ENCODE measurements around the gene TCF7. TPM values are rescaled to one million over a fixed set of nuclear protein-coding genes. Genes with fewer than 3 reads are reported as not detected.
"Not testable (repeated sequence)": the region's sequence is repeated elsewhere in the genome, so short reads cannot be mapped to it uniquely, and the experiment has no call there.

TCF7 gene
- polyA plus RNA-seq, 3 donors, result 11.5 to 14.7 (median 14.4) TPM

DNA sequence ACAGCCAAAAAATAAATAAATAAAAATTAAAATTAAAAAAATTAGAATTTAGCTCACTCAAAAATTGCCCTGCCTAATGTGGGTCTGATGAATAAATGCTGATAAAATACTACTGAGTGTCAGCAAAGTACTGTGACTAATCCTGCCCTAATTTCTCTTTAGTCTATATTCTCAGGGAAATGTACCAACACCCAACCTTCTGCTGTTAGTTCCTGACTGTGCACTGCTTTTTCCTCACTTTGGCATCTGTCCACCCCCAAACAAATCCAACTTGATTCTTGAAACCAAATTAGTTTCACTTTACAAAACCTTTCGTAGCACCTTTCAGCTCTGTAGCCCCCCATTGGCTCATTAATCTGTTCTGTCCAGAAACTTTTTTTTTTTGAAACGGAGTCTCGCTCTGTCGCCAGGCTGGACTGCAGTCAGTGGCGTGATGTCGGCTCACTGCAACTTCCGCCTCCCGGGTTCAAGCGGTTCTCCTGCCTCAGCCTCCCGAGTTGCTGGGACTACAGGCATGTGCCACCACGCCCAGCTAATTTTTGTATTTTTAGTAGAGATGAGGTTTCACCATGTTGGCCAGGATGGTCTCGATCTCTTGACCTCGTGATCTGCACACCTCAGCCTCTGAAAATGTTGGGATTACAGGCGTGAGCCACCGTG, 37.8 kb downstream of the TCF7 start:
- DNase-seq (ENCODE audit: extremely low read depth in 1 of 11, low read depth in 9 of 11, low spot score in 4 of 11), result not testable (repeated sequence)

DNA sequence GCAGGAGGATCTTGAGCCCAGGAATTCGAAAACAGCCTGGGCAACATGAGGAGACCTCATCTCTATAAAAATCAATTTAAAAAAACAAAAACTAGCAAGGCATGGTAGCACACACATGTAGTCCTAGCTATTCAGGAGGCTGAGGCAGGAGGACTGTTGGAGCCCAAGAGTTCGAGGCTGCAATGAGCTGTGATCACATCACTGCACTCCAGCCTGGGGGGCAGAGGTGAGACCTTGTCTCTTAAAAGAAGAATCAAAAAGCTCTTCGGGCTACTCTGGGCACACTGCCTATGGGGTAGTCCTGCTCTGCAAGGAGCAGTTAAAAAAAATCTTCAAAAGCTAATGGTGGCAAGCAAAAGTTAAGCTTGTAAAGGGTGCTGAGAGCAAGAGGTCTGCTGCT, 38.8 kb downstream of the TCF7 start:
- no peak for DNase-seq (ENCODE audit: extremely low read depth in 1 of 11, low read depth in 9 of 11, low spot score in 4 of 11)

DNA sequence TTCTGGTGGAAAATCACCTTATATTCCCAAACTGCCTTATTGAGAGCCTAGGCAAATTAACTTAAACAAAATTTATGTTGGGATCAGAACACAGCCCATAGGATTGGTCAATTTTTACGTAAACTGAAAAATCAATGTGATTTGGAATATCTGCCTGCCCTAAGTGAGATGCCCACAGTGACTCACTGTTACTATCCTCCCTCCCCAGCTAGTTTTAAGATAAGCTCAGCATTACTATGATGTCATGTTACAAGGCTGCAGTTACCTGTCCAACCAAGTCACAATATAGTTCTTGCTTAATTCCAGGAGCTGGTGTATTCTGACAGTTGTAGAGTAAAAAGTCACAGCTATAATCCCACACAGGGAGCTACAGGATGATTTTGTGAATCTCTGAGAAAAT, 39.2 kb downstream of the TCF7 start:
- DNase-seq (ENCODE audit: extremely low read depth in 1 of 11, low read depth in 9 of 11, low spot score in 4 of 11), result no peak

DNA sequence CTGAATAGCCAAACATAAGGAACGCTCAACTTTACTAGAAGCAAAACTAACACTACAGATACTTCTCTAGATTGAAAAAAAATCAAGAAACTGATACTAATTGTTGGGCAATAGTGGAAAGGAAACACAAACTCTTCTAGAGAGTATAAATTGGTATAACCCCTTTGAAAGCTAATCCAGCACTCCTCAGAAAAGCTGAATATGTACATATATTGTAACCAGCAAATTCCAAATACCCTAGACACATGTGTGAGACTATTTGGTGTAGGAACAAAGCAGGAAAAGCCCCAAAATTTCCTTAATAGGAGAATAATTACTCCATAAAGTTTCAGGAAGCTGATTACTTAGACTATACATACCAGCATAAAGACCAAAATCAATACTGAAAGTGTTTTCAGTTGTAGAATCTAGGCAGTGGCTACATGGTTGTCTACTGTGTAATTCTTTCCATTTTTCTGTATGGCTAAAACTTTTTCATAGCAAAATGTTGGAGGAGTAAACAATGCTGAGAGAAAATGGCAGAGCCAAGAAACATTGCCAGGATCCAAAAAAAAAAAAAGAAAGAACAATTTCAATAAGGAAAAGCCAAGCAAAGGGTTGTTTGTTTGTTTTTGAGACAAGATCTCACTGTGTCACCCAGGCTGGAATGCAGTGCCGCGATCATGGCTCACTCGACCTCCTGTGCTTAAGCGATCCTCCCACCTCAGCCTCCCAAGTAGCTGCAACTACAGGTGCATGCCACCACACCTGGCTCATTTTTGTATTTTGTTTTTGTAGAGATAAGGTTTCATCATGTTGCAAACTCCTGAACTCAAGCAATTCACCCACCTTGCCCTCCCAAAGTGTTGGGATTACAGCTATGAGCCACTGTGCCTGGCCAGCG, 47.3 kb downstream of the TCF7 start:
- no peak for DNase-seq (ENCODE audit: extremely low read depth in 1 of 11, low read depth in 9 of 11, low spot score in 4 of 11)

GRCh38 chr5:134162592-134162991, 48.1 kb downstream of the TCF7 start:
- DNase-seq (ENCODE audit: extremely low read depth in 1 of 11, low read depth in 9 of 11, low spot score in 4 of 11), result no peak

GRCh38 chr5:134171972-134172371, 57.5 kb downstream of the TCF7 start:
- no peak for DNase-seq (ENCODE audit: extremely low read depth in 1 of 11, low read depth in 9 of 11, low spot score in 4 of 11)

GRCh38 chr5:134174841-134175839, 60.7 kb downstream of the TCF7 start:
- DNase-seq (ENCODE audit: extremely low read depth in 1 of 11, low read depth in 9 of 11, low spot score in 4 of 11), result peak in 4 of 11 donors; percentile 20 to 39 (median 27)

GRCh38 chr5:134175921-134176510, 61.5 kb downstream of the TCF7 start:
- peak in 4 of 11 donors; percentile 15 to 38 (median 26) for DNase-seq (ENCODE audit: extremely low read depth in 1 of 11, low read depth in 9 of 11, low spot score in 4 of 11)

- DNase-seq (ENCODE audit: extremely low read depth in 1 of 11, low read depth in 9 of 11, low spot score in 4 of 11), result peak; percentile 74 to 87 (median 83)
These were observed 62.3 kb downstream of the TCF7 start, which contains the start of gene SKP1 for GRCh38 chr5:134176511-134177368. Gene SKP1, minus strand, starts transcription at chr5:134176950. Its CDS starts 2,928 bp downstream, at chr5:134174022.

- DNase-seq (ENCODE audit: extremely low read depth in 1 of 11, low read depth in 9 of 11, low spot score in 4 of 11), result peak in 7 of 11 donors; percentile 25 to 67 (median 32)
These were observed 63.1 kb downstream of the TCF7 start for GRCh38 chr5:134177369-134178095.

GRCh38 chr5:134178096-134178419, 63.6 kb downstream of the TCF7 start:
- DNase-seq (ENCODE audit: extremely low read depth in 1 of 11, low read depth in 9 of 11, low spot score in 4 of 11), result no peak

DNA sequence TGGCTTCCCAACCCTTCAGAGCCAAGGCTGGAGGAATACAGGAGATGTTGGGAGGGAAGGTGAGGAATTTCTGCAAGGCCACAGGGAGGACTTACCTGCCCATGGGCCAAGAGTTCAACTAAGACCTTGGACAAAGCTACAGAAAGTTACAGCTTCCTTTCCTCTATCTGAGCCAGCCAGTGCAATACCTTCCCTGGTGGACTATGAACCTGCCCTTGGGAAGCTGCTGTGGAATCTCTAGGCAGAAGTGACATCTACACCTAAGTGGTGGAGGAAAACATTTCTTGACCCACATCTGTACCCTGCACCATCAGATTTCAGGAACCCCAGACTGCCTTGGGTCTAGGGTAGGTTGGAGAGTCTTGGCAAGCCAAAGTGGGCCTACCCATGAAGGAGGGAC, 69.0 kb downstream of the TCF7 start:
- no peak for DNase-seq (ENCODE audit: extremely low read depth in 1 of 11, low read depth in 9 of 11, low spot score in 4 of 11)

DNA sequence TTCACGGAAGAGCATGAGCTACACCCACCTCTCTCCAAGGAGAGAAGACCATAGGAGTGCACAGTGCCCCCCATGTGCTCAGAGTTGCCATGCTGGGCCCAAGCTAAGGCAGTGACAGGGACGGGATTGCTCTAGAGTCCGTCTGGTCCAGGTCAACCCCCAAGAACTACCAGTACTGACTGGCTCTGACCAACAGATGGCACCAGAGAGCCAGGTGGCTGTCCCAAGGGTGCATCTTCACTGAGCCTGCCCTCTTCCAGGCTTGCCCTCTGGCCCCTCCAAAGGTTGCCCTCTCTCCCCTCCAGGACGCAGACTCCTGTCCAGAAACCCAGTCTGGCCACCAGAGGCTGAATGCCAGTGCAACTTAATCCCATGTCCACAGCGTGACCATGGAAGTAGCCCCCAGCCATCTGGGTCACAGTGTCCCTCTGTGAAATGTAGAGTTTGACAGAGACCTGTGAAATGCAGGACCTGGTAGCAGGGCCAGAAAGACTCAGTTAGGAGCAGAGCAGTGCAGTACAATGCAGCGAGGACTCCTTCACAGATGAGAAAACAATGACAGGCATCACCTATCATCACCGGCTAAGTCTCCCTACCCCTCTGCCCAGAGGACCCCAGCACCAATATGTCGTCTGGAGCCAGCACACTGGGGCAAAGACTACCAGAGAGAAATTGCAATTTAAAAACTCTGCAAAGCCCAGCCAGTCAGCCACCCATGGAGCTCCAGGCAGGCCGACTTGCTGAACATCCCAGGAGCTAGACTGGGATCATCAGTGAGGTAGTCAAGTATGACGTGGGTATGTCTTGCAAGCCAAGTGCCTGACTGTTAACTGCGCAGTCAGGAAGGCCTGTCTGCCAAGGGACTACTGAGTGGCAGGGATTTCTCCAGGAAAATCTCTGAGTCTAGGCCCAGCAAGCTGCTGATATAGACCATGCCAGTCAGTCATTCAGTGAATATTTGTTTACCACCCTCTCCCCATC, 70.0 kb downstream of the TCF7 start:
- peak in 4 of 11 donors; percentile 29 to 61 (median 48) for DNase-seq (ENCODE audit: extremely low read depth in 1 of 11, low read depth in 9 of 11, low spot score in 4 of 11)

DNA sequence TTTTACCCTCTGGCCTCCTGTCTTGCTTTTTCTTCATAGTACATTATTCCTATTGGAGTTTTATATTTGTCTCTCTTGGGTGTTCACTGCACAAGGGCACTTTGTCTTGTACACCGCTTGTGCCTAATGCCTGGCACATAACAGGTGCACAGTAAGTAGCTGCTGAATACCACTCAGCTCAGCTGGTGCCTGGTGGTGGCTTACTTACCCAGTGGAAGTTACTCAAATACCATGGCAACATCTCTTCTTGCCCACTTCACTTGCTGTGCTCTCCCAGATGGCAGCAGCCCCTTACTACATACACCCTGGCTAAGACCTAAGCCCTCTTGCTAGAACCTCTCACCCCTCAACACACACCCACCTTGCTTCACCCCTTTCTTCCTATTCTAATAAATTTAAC, 73.6 kb downstream of the TCF7 start:
- no peak for DNase-seq (ENCODE audit: extremely low read depth in 1 of 11, low read depth in 9 of 11, low spot score in 4 of 11)

DNA sequence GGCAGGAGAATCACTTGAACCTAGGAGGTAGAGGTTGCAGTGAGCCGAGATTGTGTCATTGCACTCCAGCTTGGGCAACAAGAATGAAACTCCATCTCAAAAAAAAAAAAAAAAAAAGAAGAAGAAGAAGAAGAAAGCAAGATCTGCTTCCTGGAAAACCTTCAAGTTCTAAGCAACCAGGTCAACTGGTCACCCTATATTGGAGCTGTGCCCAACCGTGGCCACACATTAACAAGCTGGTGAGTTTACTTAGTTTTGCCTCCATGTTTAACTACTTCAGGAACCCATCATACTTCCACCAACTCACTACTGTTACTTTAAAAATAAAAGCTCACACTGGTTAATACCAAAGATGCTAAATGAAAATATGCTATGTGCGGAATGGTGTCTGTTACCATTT, 74.5 kb downstream of the TCF7 start:
- DNase-seq (ENCODE audit: extremely low read depth in 1 of 11, low read depth in 9 of 11, low spot score in 4 of 11), result no peak

- no peak for DNase-seq (ENCODE audit: extremely low read depth in 1 of 11, low read depth in 9 of 11, low spot score in 4 of 11)
These were observed 81.2 kb downstream of the TCF7 start for GRCh38 chr5:134195666-134196065.

All from renal cortex interstitium (tissue), 11 donors.